Measurements from ENCODE around the gene RPS27. TPM values are rescaled to one million over a fixed set of nuclear protein-coding genes. Genes with fewer than 3 reads are reported as not detected.

Gene RPS27
- total and polyA plus RNA-seq, 2 of the 13 experiments (the other 11 are each of a cell fraction or from before 2014, with no cell fraction given) = 3,737 to 9,964 TPM

DNA sequence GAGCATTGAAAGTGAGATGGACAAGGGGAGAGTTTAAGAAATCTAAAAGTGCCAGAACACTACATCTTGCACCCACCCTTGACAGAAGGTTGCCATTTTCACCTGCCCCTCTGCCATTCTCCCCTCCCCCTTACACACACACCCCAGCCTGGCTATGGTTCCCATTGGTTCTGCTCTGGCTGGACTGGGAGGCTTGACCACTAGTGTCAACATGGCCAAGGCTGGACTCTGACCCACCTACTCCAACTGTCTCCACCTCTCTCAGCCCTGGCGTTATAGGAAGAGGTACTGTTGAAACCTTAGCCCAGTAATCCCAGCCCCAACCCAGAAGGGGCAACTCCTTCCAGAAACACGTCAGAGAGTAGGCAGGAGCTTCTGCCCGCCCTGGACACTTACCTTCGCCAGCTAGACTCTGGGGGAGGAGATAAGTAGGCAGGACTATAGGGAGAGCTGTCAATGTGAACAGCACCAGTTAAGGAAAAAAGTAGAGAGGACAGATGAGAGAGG, 36.6 kb upstream of the RPS27 start (continued):
- TF ChIP-seq KLF11 (CRISPR knock-in tag; IDR thresholded peaks at IDR 0.05) (0 out of 2 replicates have a peak, but pooled peaks have one; percentile 26), YY1 (IDR thresholded peaks at IDR 0.05; ENCODE audit: insufficient read depth, insufficient replicate concordance, low read depth, low read length) (peak; percentile 70), SMAD1 (CRISPR knock-in tag; IDR thresholded peaks at IDR 0.05; ENCODE audit: borderline replicate concordance, low read depth) (no peak), ZNF282 (IDR thresholded peaks at IDR 0.05; ENCODE audit: partially characterized antibody) (no peak), ZMYM4 (CRISPR knock-in tag; IDR thresholded peaks at IDR 0.05) (peak; percentile 81; the same call in 1 of the 2 replicates), TBX2 (CRISPR knock-in tag; IDR thresholded peaks at IDR 0.05; ENCODE audit: borderline replicate concordance) (peak; percentile 48; the same call in 1 of the 2 replicates), FIP1L1 (IDR thresholded peaks at IDR 0.05; ENCODE audit: borderline replicate concordance, insufficient read depth, low read depth, low read length) (no peak), SALL1 (CRISPR knock-in tag; IDR thresholded peaks at IDR 0.05) (peak; percentile 75), THAP11 (CRISPR knock-in tag; IDR thresholded peaks at IDR 0.05) (peak; percentile 80), SOX6 (IDR thresholded peaks at IDR 0.05) (no peak), SOX6 (CRISPR knock-in tag; IDR thresholded peaks at IDR 0.05) (peak; percentile 38; the same call in 1 of the 2 replicates), ZNF619 (CRISPR knock-in tag; IDR thresholded peaks at IDR 0.05) (peak; percentile 84; the same call in 1 of the 2 replicates), ZNF644 (CRISPR knock-in tag; IDR thresholded peaks at IDR 0.05; ENCODE audit: low read depth) (peak; percentile 98), SNAI1 (CRISPR knock-in tag; IDR thresholded peaks at IDR 0.05; ENCODE audit: borderline replicate concordance) (no peak), YEATS4 (CRISPR knock-in tag; IDR thresholded peaks at IDR 0.05; ENCODE audit: borderline replicate concordance) (no peak), NFYC (CRISPR knock-in tag; IDR thresholded peaks at IDR 0.05) (peak; percentile 74), ZNF501 (CRISPR knock-in tag; IDR thresholded peaks at IDR 0.05) (0 out of 2 replicates have a peak, but pooled peaks have one; percentile 53), SP4 (CRISPR knock-in tag; IDR thresholded peaks at IDR 0.05) (peak; percentile 27; the same call in 1 of the 2 replicates), ZNF616 (CRISPR knock-in tag; IDR thresholded peaks at IDR 0.05; ENCODE audit: low read depth) (no peak), ZBTB7B (CRISPR knock-in tag; IDR thresholded peaks at IDR 0.05) (peak; percentile 72), BHLHE40 (IDR thresholded peaks at IDR 0.05; ENCODE audit: low read length) (no peak)
- TF ChIP-seq, protein P1, sequence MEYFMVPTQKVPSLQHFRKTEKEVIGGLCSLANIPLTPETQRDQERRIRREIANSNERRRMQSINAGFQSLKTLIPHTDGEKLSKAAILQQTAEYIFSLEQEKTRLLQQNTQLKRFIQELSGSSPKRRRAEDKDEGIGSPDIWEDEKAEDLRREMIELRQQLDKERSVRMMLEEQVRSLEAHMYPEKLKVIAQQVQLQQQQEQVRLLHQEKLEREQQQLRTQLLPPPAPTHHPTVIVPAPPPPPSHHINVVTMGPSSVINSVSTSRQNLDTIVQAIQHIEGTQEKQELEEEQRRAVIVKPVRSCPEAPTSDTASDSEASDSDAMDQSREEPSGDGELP (IDR thresholded peaks at IDR 0.05; ENCODE audit: borderline replicate concordance, low read depth) = peak; percentile 50; the same call in 1 of the 2 replicates
- TF ChIP-seq, protein P2, sequence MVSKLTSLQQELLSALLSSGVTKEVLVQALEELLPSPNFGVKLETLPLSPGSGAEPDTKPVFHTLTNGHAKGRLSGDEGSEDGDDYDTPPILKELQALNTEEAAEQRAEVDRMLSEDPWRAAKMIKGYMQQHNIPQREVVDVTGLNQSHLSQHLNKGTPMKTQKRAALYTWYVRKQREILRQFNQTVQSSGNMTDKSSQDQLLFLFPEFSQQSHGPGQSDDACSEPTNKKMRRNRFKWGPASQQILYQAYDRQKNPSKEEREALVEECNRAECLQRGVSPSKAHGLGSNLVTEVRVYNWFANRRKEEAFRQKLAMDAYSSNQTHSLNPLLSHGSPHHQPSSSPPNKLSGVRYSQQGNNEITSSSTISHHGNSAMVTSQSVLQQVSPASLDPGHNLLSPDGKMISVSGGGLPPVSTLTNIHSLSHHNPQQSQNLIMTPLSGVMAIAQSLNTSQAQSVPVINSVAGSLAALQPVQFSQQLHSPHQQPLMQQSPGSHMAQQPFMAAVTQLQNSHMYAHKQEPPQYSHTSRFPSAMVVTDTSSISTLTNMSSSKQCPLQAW (CRISPR knock-in tag; IDR thresholded peaks at IDR 0.05) = peak; percentile 74; the same call in 1 of the 2 replicates
- TF ChIP-seq, protein P3, sequence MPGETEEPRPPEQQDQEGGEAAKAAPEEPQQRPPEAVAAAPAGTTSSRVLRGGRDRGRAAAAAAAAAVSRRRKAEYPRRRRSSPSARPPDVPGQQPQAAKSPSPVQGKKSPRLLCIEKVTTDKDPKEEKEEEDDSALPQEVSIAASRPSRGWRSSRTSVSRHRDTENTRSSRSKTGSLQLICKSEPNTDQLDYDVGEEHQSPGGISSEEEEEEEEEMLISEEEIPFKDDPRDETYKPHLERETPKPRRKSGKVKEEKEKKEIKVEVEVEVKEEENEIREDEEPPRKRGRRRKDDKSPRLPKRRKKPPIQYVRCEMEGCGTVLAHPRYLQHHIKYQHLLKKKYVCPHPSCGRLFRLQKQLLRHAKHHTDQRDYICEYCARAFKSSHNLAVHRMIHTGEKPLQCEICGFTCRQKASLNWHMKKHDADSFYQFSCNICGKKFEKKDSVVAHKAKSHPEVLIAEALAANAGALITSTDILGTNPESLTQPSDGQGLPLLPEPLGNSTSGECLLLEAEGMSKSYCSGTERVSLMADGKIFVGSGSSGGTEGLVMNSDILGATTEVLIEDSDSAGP (CRISPR knock-in tag; IDR thresholded peaks at IDR 0.05; ENCODE audit: borderline replicate concordance) = no peak
